HG03066 (cell line): ENCODE measurements around the gene SLC38A2.
A peak's percentile ranks its signal among the peaks of the same experiment; 100 is the strongest.

Experiments
- ATAC-seq: cut with Tn5 transposase; IDR thresholded peaks from one replicate; pipeline ENCODE4 v1.9.1; 2021; ENCODE audit warnings: low read depth; ENCODE audit not compliant: unreplicated experiment

The SLC38A2 gene

GRCh38 chr12:46396826-46397225 is 24.3 kb upstream of the SLC38A2 start:
- ATAC-seq: no peak

DNA sequence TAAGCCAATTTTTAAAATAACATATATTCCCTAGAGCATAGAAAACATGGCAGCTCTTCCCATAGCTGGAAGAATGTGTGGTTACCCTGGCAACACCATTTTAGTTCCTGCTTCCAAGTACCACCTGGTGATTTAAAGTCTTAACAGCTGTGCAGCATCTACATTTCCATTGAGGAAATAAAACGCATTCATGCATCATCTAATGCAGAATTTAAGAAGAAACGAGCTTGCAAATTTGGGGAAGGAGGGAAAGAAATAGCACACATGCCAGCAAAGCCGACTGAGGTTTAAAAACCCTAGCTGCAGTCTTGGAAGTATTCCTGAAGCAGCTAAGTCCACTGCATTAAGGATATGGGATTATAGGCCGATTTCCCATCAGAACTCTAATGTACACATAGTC is 22.8 kb upstream of the SLC38A2 start:
- no peak for ATAC-seq

DNA sequence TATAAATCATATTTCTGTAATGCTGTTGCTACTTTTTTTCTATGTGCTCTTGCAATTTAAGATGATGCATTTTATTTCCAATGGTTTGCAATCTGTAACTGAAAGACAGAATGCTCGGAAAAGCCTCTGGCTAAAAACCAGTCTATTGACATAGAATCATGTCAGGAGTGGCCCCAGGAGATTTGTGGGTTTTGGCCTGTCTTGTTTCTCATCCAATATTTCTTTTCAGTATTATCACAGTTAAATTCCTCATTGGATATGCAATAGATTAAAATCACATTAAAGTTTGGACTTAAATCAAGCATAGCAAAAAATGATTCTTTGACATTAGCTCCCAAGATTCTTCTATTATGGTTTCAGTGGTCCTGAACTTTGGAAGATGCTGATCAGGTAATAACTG is 19.1 kb upstream of the SLC38A2 start:
- ATAC-seq: no peak

DNA sequence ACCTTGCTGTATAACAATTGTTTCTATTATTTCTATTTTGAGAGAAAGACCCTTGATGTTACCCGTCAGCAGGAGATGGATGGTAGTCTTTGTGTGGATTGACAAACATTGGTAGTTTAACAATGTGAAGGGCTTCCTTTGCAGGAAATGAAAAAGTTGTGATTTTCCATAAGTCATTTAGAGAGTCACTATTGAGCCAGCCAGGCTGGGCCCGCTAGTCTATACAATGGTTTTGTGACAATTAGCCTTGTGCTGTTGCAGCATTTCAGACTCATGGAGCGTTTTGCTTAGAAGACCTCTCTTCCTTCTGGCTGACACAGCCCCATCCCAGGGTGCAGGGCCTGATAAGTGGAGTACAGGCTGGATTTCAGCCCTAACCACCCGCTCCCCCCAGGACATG is 18.3 kb upstream of the SLC38A2 start:
- ATAC-seq: no peak

DNA sequence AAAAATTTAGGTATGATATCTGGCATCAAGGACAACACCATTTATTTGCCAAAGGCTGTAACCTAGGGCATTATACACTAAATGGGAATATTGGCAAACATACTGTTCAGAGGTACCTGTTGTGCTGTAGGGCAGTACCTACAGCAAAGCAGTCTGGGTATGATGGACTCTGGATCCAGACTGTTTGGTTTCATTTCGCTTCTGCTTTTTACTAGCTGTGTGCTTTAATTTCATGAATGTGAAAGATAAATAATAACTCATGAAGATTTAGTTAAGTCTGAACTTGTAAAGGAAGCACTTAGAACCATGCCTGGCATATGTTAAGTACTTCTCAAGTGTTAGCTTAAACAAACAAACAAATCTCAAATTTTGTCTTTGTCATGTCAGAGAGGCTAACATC is 17.7 kb upstream of the SLC38A2 start:
- no peak for ATAC-seq

- no peak for ATAC-seq
Observed at GRCh38 chr12:46389031-46389616, 16.6 kb upstream of the SLC38A2 start.

- ATAC-seq: peak; percentile 55
Observed at GRCh38 chr12:46388427-46389021, 16.0 kb upstream of the SLC38A2 start.

GRCh38 chr12:46387670-46388069 is 15.1 kb upstream of the SLC38A2 start:
- no peak for ATAC-seq

DNA sequence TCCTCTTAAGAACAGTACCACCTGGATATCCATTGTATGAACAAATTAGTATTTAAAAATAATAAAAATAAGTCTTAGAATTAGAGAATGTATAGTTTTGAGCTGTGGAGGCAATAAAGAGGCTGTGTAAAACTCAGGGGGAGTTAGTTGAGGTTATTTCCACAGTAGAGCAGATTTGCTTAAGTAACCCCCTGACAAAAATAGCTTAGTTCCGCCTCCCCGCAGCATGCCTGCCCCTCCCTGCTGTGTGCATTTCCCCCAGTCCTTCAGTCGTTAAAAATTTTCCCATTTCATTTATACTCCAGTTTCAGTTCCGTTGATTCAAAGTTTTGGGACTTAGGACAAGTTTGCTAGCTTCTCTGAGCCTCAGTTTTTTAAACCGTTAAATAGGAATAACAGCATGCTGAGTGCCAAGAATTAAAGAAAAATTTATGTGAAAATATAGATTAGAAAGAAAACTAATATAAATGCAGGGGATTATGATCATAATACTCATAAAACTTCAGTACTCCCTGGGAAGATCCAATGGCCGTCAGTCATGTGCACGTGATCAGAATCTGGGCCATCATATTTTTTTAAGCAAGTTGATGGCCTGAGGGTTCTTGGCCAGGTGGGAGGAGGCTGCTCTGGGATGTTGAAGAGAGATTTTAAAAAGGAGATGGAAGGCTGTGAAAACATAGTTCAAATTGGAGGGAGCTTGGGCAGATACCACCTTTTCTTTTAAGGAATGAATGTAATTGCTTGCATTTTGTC is 14.5 kb upstream of the SLC38A2 start:
- ATAC-seq: peak; percentile 23

GRCh38 chr12:46386360-46386867 is 13.8 kb upstream of the SLC38A2 start:
- no peak for ATAC-seq

DNA sequence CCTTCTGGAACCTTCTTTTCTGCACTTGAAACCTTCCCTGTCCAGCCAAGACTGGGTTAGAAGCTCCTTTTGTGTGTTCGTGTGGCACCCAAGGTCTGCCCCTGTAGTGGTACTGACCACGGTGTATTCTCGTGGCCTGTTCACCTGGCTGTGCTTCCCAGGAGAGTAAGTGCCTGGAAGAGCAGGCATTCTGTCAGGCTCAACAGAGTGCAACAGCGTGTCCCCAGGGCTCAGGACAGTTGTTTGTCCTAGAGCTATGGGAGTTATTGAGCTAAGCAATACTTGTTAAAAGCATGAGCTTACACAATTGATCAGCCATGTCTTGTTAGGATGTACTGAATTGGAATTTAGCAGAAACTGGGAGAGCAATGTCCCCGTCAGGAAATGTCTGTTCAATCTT is 12.9 kb upstream of the SLC38A2 start:
- no peak for ATAC-seq

DNA sequence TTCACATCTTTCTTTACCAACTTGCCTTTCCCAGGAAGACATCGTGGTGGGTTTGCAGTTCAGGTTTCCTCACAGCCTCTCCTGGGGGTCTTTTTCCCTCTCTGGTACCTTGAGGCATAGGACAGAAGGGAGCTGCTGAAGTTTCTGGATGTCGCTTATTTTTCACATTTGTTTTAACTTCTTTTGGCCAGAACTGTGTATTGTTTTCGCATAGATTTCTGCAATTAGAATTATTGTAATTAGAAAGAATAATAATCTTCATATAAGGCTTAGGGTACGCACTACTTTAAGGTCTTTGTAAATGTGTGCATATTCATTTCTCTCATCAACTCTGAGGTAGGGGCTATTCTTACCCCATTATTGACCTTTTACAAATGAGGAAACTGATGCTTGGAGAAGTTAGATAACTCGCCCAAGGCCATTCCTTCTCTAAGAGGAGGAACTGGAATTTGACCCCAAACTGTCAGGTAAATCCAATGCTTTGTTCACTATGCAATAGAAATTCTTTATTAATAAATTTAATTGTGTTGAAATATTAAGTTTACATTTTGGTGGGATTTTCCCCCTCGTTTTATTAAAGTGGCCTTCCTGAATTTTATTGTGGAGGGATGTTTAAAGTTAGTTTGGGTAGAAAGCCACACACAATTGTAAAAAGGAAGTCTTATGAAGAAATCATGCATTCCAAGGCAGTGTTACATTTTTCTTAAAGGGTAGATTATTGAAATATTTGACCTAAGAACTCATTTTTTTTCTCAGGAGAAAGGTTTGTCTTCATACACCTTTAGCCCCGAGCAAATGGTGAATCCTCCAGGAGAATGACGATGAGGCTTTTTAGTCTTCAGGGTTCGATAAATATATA is 12.1 kb upstream of the SLC38A2 start:
- ATAC-seq: no peak

DNA sequence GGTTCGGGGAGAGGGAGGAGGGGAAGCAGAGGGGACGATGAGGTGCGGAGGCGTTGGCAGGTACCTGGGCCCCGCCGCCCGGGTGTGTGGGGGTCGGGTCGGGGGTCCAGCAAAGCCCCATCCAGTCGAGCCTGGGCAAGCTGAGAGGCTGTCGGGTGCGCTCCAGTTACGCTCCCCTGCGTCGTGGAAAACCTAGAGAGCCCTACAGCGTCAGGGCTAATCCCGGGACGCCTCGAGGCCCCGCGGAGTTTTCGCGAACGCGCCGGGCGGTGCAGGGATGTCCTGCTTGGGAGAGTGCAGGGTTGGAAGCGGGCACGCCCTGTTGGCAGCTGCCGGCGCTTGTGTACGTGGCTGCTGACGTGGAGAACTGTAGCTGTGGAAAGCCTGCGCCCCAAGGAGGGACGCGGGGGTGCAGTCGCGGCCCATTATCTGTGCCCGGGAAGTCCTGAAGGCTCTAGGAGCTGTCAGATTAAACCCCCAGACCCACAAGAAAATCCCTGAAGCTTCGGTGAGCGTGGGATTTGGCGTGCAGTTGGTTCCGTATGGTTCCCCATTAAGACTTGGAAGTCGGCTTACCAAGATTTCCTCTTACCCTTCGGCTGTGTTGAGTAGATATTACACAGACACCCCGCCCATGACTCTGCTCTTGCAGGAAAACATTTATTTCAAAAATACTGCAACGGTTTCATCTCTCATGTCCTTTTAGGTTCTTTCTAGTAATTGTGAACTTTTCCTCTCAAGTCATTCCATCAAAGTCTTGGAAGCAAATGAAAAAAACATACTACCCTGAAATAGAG is 11.3 kb upstream of the SLC38A2 start:
- peak; percentile 42 for ATAC-seq

- peak; percentile 61 for ATAC-seq
Observed at GRCh38 chr12:46382964-46383653, 10.5 kb upstream of the SLC38A2 start.

DNA sequence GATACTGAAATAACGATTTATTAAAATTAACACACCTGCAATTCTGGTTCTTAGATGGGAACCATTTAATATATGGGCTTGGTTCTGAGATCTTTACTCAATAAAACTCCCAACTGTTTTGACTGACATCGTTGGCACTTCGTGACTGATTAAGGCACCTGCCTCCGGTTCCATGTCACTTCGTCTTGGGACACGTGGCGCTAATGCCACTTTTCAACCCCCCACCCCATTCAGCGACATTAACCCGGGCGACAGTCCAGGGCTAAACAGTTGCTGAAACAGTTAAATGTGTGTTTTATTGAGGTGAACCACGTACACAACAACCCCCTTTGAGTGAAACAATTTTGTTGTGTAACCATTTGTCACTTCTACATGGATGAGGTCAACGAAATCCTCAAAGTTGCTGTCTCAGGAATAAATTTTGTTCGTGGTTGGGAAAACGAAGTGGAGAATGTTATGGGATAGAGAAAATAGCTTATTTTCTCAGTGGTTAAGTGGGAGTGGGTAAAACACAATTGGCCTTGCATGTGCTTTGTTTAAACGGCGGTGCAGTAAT is 9.9 kb upstream of the SLC38A2 start:
- no peak for ATAC-seq

DNA sequence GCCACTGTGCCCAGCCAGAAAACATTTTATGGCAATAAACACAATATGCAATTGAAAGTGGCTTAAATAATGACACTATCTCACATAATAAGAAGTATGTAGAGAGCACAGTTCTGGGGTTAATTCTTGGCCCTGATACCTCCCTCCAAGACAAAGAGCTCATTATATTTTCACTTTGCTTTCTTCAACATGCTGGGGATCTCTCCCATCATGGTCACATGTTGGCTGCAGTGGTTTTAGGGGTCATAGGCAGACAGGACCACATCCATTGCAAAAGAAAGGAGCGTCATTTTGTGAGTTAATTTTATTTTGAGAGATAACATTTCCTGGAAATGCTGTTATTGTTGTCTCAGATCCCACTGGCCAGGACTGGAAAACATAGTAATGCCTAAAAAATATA is 8.3 kb upstream of the SLC38A2 start:
- no peak for ATAC-seq

DNA sequence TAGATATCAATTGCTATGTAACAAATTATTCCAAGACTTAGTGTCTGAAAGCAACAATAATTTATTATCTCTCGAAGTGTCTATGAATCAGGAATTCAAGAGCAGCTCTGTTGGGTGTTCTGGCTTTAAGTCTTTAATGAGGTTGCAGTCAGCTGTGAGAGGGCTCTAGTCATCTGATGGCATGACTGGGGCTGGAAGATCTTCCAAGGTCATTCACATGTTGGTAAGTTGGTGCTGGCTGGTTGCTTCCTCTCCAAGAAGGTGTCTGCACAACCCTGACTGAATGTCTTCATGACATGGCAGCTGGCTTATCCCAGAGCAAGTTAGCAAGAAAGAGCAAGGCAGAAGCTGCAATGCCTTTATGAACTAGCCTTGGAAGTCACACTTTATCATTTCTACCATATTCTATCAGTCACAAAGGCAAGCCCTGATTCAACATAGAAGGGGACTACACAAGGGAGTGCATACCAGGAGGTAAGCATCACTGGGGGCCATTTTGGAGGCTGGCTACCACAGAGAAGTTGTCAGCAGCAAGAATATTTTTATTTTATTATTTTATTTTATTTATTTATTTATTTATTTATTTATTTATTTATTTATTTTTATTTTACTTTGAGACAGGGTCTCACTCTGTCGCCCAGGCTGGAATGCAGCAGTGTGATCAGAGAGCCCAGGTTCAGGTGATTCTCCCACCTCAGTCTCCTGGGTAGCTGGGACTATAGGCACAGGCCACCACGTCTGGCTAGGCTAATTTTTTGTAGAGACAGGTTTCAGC is 7.6 kb upstream of the SLC38A2 start:
- no peak for ATAC-seq

DNA sequence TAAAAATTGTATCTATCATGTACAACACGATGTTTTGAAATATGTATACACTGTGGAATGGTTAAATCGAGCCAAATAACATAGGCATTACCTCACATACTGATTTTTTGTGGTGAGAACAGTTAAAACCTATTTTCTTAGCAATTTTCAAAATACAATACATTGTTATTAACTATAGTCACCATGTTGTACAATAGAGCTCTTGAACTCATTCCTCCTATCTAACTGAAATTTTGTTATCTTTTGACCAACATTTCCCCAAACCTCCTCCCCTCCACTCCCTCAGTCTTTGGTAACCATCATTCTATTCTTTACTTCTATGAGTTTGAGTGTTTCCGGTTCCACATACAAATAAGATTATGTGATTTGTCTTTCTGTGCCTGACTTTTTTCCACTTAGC is 6.8 kb upstream of the SLC38A2 start:
- no peak for ATAC-seq

GRCh38 chr12:46378530-46378929 is 6.0 kb upstream of the SLC38A2 start:
- ATAC-seq: no peak
